IMR-90 (cell line): ENCODE measurements around the gene KRT36. TPM values are rescaled to one million over a fixed set of nuclear protein-coding genes. Genes with fewer than 3 reads are reported as not detected.

Experiments
- ATAC-seq: fragments of 200-7000 bp; cut with Tn5 transposase; 2 replicates; pipeline ENCODE4 v1.9.1; 2020; ENCODE audit warnings: low read depth, mild to moderate bottlenecking, moderate library complexity
- BruUV-seq: library from RNA; stranded (reverse); fragments of 400-500 nt; replicated peaks from 2 replicates; lab custom pipeline; 2021; lab: Mats Ljungman, UMichigan
- CTCF ChIA-PET: fragments of 300-600 bp; formaldehyde crosslinking; extraction: SDS; loops from one replicate; lab custom pipeline; 2021; ENCODE audit warnings: antibody characterized with exemption; lab: Yijun Ruan, JAX
- POLR2A ChIA-PET: fragments of 300-600 bp; sonication (Branson Sonifier 250); formaldehyde crosslinking; loops from one replicate; lab custom pipeline; 2022; ENCODE audit warnings: antibody characterized with exemption; ENCODE audit not compliant: unreplicated experiment; lab: Charles Lee
- DNase-seq: peaks from one replicate; pipeline ENCODE4 v3.0.0; 2013
- H2AFZ ChIP-seq: replicated peaks from 2 replicates; pipeline ENCODE3; 2013; ENCODE audit warnings: low read length, mild to moderate bottlenecking; ENCODE audit not compliant: poor library complexity
- H2AK5ac ChIP-seq: 2 replicates; pipeline ENCODE4 v1.6.1; 2013; ENCODE audit warnings: low read depth, low read length, inconsistent platforms
- H2AK9ac ChIP-seq: replicated peaks from 2 replicates; pipeline ENCODE3; 2013; ENCODE audit warnings: mild to moderate bottlenecking, low read depth, low read length, moderate library complexity; ENCODE audit not compliant: poor library complexity
- H2BK120ac ChIP-seq: 2 replicates; pipeline ENCODE4 v1.6.1; 2013; ENCODE audit warnings: low read depth, low read length, inconsistent platforms
- H2BK15ac ChIP-seq: 3 replicates; pipeline ENCODE4 v1.6.1; 2013; ENCODE audit warnings: low read depth, low read length, inconsistent platforms
- H2BK20ac ChIP-seq: 2 replicates; pipeline ENCODE4 v1.6.1; 2013; ENCODE audit warnings: low read depth, mild to moderate bottlenecking, inconsistent platforms, low read length, moderate library complexity
- H2BK5ac ChIP-seq: 2 replicates; pipeline ENCODE4 v1.6.1; 2013; ENCODE audit warnings: mild to moderate bottlenecking, low read depth, low read length, inconsistent platforms; ENCODE audit not compliant: poor library complexity, severe bottlenecking
- H3K14ac ChIP-seq: replicated peaks from 2 replicates; pipeline ENCODE4 v1.6.1; 2013; ENCODE audit warnings: low read depth, low read length, inconsistent platforms
- H3K18ac ChIP-seq: 2 replicates; pipeline ENCODE4 v1.6.1; 2013; ENCODE audit warnings: low read depth, low read length, control low read depth
- H3K23ac ChIP-seq: 2 replicates; pipeline ENCODE4 v1.6.1; 2013; ENCODE audit warnings: low read depth, low read length, inconsistent platforms
- H3K27ac ChIP-seq: 2 replicates; pipeline ENCODE4 v1.5.1; 2013; ENCODE audit warnings: mild to moderate bottlenecking, control low read depth, low read length; ENCODE audit not compliant: insufficient read depth
- H3K27me3 ChIP-seq: 2 replicates; pipeline ENCODE4 v1.6.1; 2013; ENCODE audit warnings: low read length; ENCODE audit not compliant: control insufficient read depth, insufficient read depth
- H3K36me3 ChIP-seq: 2 replicates; pipeline ENCODE4 v1.6.1; 2013; ENCODE audit warnings: low read length, mixed read lengths; ENCODE audit not compliant: control insufficient read depth, insufficient read depth
- H3K4ac ChIP-seq: 2 replicates; pipeline ENCODE4 v1.6.1; 2013; ENCODE audit warnings: low read depth, low read length, inconsistent platforms
- H3K4me1 ChIP-seq: 2 replicates; pipeline ENCODE4 v1.6.1; 2013; ENCODE audit warnings: low read length, mixed read lengths; ENCODE audit not compliant: control insufficient read depth, insufficient read depth
- H3K4me2 ChIP-seq: 2 replicates; pipeline ENCODE4 v1.6.1; 2013; ENCODE audit warnings: low read depth, mild to moderate bottlenecking, control low read depth, low read length, moderate library complexity
- H3K4me3 ChIP-seq: 2 replicates; pipeline ENCODE4 v1.5.1; 2013; ENCODE audit warnings: low read depth, mild to moderate bottlenecking, control low read depth, low read length, moderate library complexity; ENCODE audit not compliant: insufficient read depth
- H3K56ac ChIP-seq: 2 replicates; pipeline ENCODE4 v1.6.1; 2013; ENCODE audit warnings: low read length, inconsistent platforms; ENCODE audit not compliant: insufficient read depth; ENCODE audit errors: extremely low read depth
- H3K79me1 ChIP-seq, 2 experiments: 2 replicates each; pipeline ENCODE4 v1.6.1; 2013; ENCODE audit warnings: low read length in 2 of 2, inconsistent platforms in 1 of 2, low read depth in 1 of 2
- H3K9ac ChIP-seq: 2 replicates; pipeline ENCODE4 v1.6.1; 2013; ENCODE audit warnings: low read depth, low read length, control low read depth
- H3K9me1 ChIP-seq: 2 replicates; pipeline ENCODE4 v1.6.1; 2013; ENCODE audit warnings: low read length, inconsistent platforms; ENCODE audit not compliant: insufficient read depth
- H3K9me3 ChIP-seq: 2 replicates; pipeline ENCODE4 v1.6.1; 2013; ENCODE audit warnings: low read length; ENCODE audit not compliant: control insufficient read depth, insufficient read depth
- H4K20me1 ChIP-seq: 2 replicates; pipeline ENCODE4 v1.6.1; 2013; ENCODE audit warnings: low read length, inconsistent platforms; ENCODE audit not compliant: insufficient read depth
- H4K5ac ChIP-seq: 2 replicates; pipeline ENCODE4 v1.6.1; 2013; ENCODE audit warnings: mild to moderate bottlenecking, low read depth, low read length, control low read depth
- H4K8ac ChIP-seq, 2 experiments: 2 replicates each; pipeline ENCODE4 v1.6.1; 2013; ENCODE audit warnings: low read depth in 2 of 2, low read length in 2 of 2, control low read depth in 1 of 2, inconsistent platforms in 1 of 2
- H4K91ac ChIP-seq: 2 replicates; pipeline ENCODE4 v1.6.1; 2013; ENCODE audit warnings: low read depth, low read length, inconsistent platforms; ENCODE audit not compliant: insufficient read depth
- CEBPB ChIP-seq: IDR thresholded peaks from 2 replicates; pipeline ENCODE4 v1.6.1; 2012; ENCODE audit warnings: low read depth, low read length, improper control_type of control experiment
- CTCF ChIP-seq: conservative IDR thresholded peaks from 2 replicates; pipeline ENCODE4 v1.5.1; 2012; ENCODE audit warnings: mild to moderate bottlenecking, low read depth, low read length, improper control_type of control experiment
- FOS ChIP-seq: fragments of 150-350 bp; IDR thresholded peaks from 2 replicates; pipeline ENCODE4 v1.6.1; 2016; ENCODE audit warnings: low read depth, low read length
- MXI1 ChIP-seq: IDR thresholded peaks from 2 replicates; pipeline ENCODE4 v1.6.1; 2012; ENCODE audit warnings: low read depth, mild to moderate bottlenecking, low read length, moderate library complexity, borderline replicate concordance
- NFE2L2 ChIP-seq: fragments of 150-350 bp; IDR thresholded peaks from 2 replicates; pipeline ENCODE4 v1.6.1; 2016; ENCODE audit warnings: low read depth, mild to moderate bottlenecking, low read length
- POLR2A ChIP-seq: IDR thresholded peaks from 2 replicates; pipeline ENCODE4 v1.6.1; 2012; ENCODE audit warnings: mild to moderate bottlenecking, low read depth, low read length
- RFX5 ChIP-seq: IDR thresholded peaks from 2 replicates; pipeline ENCODE4 v1.8.0; 2012; ENCODE audit warnings: low read depth, mild to moderate bottlenecking, low read length, moderate library complexity
- SMC3 ChIP-seq: fragments of 150-350 bp; IDR thresholded peaks from 2 replicates; pipeline ENCODE4 v1.6.1; 2016; ENCODE audit warnings: low read depth, mild to moderate bottlenecking, antibody characterized with exemption, low read length, moderate library complexity
- WGBS, 2 experiments: methylation state at CpG; one replicate each; pipeline versions ENCODE4 v1.1.5 to v1.1.7; 2013; ENCODE audit warnings: missing lambda C conversion rate in 2 of 2; ENCODE audit not compliant: insufficient read length in 1 of 2; ENCODE audit errors: extremely low coverage in 2 of 2; 5-methylcytosine and 5-hydroxymethylcytosine counted together
- dilution Hi-C: fragments of 300-500 bp; cut with HindIII; formaldehyde crosslinking; loops from one replicate; pipeline ENCODE4 v1.14.3; 2018; ENCODE audit warnings: low sequenced_read_pairs; ENCODE audit not compliant: unreplicated experiment
- in situ Hi-C: fragments of 300-500 bp; cut with MboI; formaldehyde crosslinking; loops from 3 replicates; pipeline ENCODE4 v1.14.3; 2019; ENCODE audit warnings: low sequenced_read_pairs, inconsistent platforms, mixed read lengths
- intact Hi-C: fragments of 100-400 bp; cut with micrococcal nuclease; formaldehyde crosslinking; loops from 2 replicates; pipeline ENCODE4 v1.10.0; 2022
- polyA plus RNA-seq, 3 experiments: library from polyadenylated mRNA; depleted of rRNA; stranded (reverse); fragments of >200 nt; gene quantifications; 2 replicates each; pipeline ENCODE4 v1.2.3, GENCODE V29; 2012; ENCODE audit warnings: low replicate concordance in 1 of 3
- total RNA-seq: library from RNA; depleted of rRNA; stranded (reverse); fragments of >200 nt; gene quantifications from 2 replicates; pipeline ENCODE4 v1.2.3, GENCODE V29; 2012

The KRT36 gene
- total and polyA plus RNA-seq, 2 of the 4 experiments (the other 2 are of a cell fraction), result not detected

GRCh38 chr17:41486809-41487530, 2.7 kb downstream of the KRT36 start:
- Histone ChIP-seq H4K8ac (no peak overlapping the region), H3K4ac (no peak overlapping the region), H3K79me1 (no peaks in the 10 kb centered on the region), H3K36me3 (no peaks in the 10 kb centered on the region), H3K9me3 (no peaks in the 10 kb centered on the region), H4K20me1 (no peaks in the 10 kb centered on the region), H2AK5ac (0 out of 2 replicates have a peak overlapping the region, but pooled peaks have one; percentile 34), H2BK20ac (no peak overlapping the region), H3K14ac (no peak overlapping the region), H3K27ac (no peak overlapping the region), H3K4me3 (no peak overlapping the region), H2AFZ (no peak overlapping the region), H3K56ac (no peak overlapping the region), H3K4me2 (no peak overlapping the region), H3K4me1 (no peaks in the 10 kb centered on the region), H3K9me1 (no peaks in the 10 kb centered on the region), H2AK9ac (no peak overlapping the region), H3K23ac (no peak overlapping the region), H3K27me3 (peaks cover 4% of the 10 kb centered on the region; the same call in 1 of the 2 replicates), H2BK5ac (no peak overlapping the region), H3K9ac (no peak overlapping the region), H4K91ac (no peak overlapping the region), H2BK120ac (no peak overlapping the region), H4K5ac (no peak overlapping the region), H2BK15ac (no peak overlapping the region), H3K18ac (no peak overlapping the region)
- BruUV-seq, result no TSS peak
- dilution Hi-C loops (no loop called here), intact Hi-C loops (no loop called here), in situ Hi-C loops (no loop called here)
- ATAC-seq (no peak), DNase-seq (no peak)
- TF ChIP-seq CTCF (peak; percentile 17; the same call in 1 of the 2 replicates), MXI1 (no peak), RFX5 (no peak), FOS (no peak), NFE2L2 (no peak), CEBPB (no peak), SMC3 (0 out of 2 replicates have a peak, but pooled peaks have one; percentile 10), POLR2A (no peak)
- ChIA-PET POLR2A (no interaction called here), CTCF (no interaction called here)
- WGBS, 2 experiments, result 71% methylated on average over 22 of the region's 29 CpGs; no CpG with 5 or more reads in 1 of the 2 experiments
